ENCODE data around the gene C2CD2L. TPM values are rescaled to one million over a fixed set of nuclear protein-coding genes. Genes with fewer than 3 reads are reported as not detected.

C2CD2L gene
- total and polyA plus RNA-seq, 2 of the 4 experiments (the other 2 are of a cell fraction), result 2.2 to 8.7 TPM

- TF ChIP-seq RAD21 (IDR thresholded peaks at IDR 0.05; ENCODE audit: low read length) (no peak), BHLHE40 (IDR thresholded peaks at IDR 0.05; ENCODE audit: low read depth, low read length) (no peak), CHD1 (IDR thresholded peaks at IDR 0.05; ENCODE audit: low read depth, low read length) (no peak)
- Histone ChIP-seq H3K9ac (ENCODE audit: low read depth, low read length) (no peak overlapping the region), H4K91ac (ENCODE audit: insufficient read depth, low read depth, low read length) (no peak overlapping the region)
Measured at GRCh38 chr11:119113716-119114115, 6.6 kb downstream of the C2CD2L start.

More at GRCh38 chr11:119113716-119114115, 6.6 kb downstream of the C2CD2L start:
- H2BK5ac ChIP-seq (ENCODE audit: low read depth, low read length, poor library complexity, severe bottlenecking), result no peak overlapping the region
- H3K27ac ChIP-seq (ENCODE audit: insufficient read depth, low read length), result no peak overlapping the region
- no peak for ATAC-seq (ENCODE audit: low read depth)
- no peak overlapping the region for H2AFZ ChIP-seq (replicated peaks; ENCODE audit: low read length, poor library complexity)
- H3K4me3 ChIP-seq (ENCODE audit: insufficient read depth, low read depth, low read length), result no peak overlapping the region
- H3K9me3 ChIP-seq (ENCODE audit: control insufficient read depth, insufficient read depth, low read length), result no peaks in the 10 kb centered on the region
- no peak overlapping the region for H3K4me2 ChIP-seq (ENCODE audit: low read depth, low read length)
- H3K18ac ChIP-seq (ENCODE audit: low read depth, low read length), result no peak overlapping the region
- no peaks in the 10 kb centered on the region; the same call in 1 of the 2 replicates for H4K20me1 ChIP-seq (ENCODE audit: insufficient read depth, low read length)
- H3K4ac ChIP-seq (ENCODE audit: low read depth, low read length), result no peak overlapping the region
- ChIA-PET POLR2A (ENCODE audit: unreplicated experiment) (no interaction called here), CTCF (no interaction called here)
- H3K14ac ChIP-seq (replicated peaks; ENCODE audit: low read depth, low read length), result no peak overlapping the region
- in situ Hi-C loops (cut with MboI; ENCODE audit: low sequenced_read_pairs), result no loop called here
- H3K27me3 ChIP-seq (ENCODE audit: control insufficient read depth, insufficient read depth, low read length), result no peaks in the 10 kb centered on the region
- peaks cover 36% of the 10 kb centered on the region for H3K36me3 ChIP-seq (ENCODE audit: control insufficient read depth, insufficient read depth, low read length)
- intact Hi-C loops (cut with micrococcal nuclease), result no loop called here
- no peak overlapping the region for H3K23ac ChIP-seq (ENCODE audit: low read depth, low read length)
- no TSS peak for BruUV-seq (replicated peaks)
- peaks cover 6 to 19% of the 10 kb centered on the region in 2 experiments; a peak in 3 of 4 replicates for H3K79me1 ChIP-seq (ENCODE audit: low read depth in 1 of 2, low read length in 2 of 2)
- no peak overlapping the region for H2BK20ac ChIP-seq (ENCODE audit: low read depth, low read length)
- H3K4me1 ChIP-seq (ENCODE audit: control insufficient read depth, insufficient read depth, low read length), result no peaks in the 10 kb centered on the region; the same call in 1 of the 2 replicates
- no peak overlapping the region for H3K56ac ChIP-seq (ENCODE audit: extremely low read depth, insufficient read depth, low read length)
- WGBS, 2 experiments (ENCODE audit: extremely low coverage in 2 of 2, insufficient read length in 1 of 2), result no CpG with 5 or more reads among the region's 9 CpGs
- dilution Hi-C loops (cut with HindIII; ENCODE audit: low sequenced_read_pairs, unreplicated experiment), result no loop called here
- H4K8ac ChIP-seq (ENCODE audit: low read depth in 2 of 2, low read length in 2 of 2), result no peak overlapping the region
- peaks cover 3% of the 10 kb centered on the region for H3K9me1 ChIP-seq (ENCODE audit: insufficient read depth, low read length)
- H2AK9ac ChIP-seq (replicated peaks; ENCODE audit: low read depth, low read length, poor library complexity), result no peak overlapping the region
- H2AK5ac ChIP-seq (ENCODE audit: low read depth, low read length), result no peak overlapping the region
- no peak overlapping the region for H2BK15ac ChIP-seq (ENCODE audit: low read depth, low read length)
- no peak overlapping the region for H4K5ac ChIP-seq (ENCODE audit: low read depth, low read length)
- no peak for DNase-seq
- H2BK120ac ChIP-seq (ENCODE audit: low read depth, low read length), result no peak overlapping the region
